ENCODE measurements around the gene RIIAD1.
"Not testable (repeated sequence)": the region's sequence is repeated elsewhere in the genome, so short reads cannot be mapped to it uniquely, and the experiment has no call there.

Gene RIIAD1

DNA sequence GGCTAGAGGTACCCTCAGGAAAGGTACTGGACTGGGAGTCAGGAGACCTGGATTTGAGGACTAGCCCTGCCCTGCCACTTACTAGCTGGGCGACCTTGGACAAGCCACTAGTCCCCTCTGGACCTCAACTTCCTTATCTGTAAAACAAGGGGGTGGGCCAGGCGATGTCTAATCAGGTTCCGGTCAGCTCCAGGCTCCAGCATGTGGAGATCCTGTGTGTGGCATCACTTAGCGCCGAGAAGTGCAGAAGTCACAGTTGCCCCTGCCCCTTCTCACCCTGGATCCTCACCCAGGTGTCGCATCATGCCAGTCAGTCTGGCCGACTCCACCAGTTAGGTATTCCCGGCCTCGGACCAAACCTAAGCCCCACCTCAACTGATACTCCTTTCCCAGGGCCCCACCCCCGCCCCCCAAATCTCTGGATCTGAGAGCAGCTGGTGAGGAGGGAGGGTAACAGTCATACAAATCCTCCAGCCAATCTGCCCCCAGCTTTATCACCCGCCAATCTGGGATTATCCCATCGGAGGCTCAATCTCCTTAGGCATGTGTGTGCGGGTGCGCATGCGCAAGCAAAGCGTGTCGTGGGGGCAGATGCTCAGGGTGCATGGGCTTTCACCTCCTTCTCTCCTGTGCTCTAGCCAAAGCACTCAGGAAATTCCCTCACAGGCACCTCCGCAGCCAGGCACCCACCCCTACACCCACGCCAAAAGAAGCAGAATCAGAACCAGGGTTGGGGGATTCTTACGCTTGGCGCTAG, 10.1 kb upstream of the RIIAD1 start:
- no peak for FAIRE-seq

DNA sequence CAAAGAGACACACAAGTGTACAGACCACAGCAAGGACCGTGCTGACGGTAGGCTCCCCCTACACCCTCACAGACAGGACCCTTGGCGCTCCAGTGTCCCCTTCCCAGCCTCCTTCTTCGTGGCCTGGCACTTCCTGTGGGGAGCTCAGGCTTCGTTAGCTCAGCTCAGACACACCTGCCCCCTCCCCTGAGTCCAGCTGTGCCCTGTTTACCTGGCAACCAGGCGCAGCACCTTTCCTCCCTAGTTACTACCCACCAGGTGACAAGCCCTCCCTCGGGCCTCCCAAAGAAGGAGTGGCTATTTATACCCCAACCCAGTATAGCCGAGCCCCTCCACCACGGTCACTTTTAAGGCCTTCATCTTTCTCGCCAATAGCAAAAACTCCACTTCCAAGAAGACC, 9.4 kb upstream of the RIIAD1 start:
- FAIRE-seq, result no peak

DNA sequence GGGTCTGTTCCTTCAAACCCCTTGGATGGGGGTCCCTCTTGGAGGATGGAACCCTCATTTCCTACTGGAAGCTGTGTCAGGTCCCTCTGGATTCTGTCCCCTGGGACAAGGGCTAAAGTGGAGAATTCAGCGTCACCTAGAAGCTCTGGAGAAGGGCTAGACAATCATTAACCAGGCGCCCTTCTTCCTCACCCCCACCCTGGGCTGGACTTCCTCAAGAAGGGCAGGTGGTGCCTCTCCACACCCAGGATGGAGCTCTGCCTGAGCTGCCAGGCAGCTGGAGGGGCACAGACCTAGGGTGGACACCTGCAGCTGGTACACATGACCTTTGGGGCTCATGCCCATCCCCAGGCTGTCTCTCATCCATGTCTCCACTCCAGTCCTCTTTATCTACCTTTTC, 8.3 kb upstream of the RIIAD1 start:
- no peak for FAIRE-seq

DNA sequence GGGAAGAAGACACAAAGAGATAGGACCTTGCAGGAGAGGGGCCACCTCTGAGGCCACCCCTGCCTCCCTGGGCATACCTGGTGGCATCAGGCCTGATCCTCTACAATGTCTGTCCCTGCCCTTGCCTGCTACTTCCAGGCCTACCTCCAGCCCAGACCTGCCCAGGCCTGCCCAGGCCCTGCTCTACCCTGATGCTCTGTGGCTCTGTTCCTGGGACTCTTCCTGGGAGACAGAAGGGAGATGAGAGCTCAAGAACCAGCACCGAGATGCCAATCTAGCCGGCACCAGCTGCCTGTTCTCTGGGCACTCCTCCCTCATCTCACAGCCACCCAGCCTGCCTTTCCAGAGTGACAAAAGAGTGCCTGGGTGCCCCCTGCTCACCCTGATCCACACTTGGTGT, 7.4 kb upstream of the RIIAD1 start:
- no peak for FAIRE-seq

DNA sequence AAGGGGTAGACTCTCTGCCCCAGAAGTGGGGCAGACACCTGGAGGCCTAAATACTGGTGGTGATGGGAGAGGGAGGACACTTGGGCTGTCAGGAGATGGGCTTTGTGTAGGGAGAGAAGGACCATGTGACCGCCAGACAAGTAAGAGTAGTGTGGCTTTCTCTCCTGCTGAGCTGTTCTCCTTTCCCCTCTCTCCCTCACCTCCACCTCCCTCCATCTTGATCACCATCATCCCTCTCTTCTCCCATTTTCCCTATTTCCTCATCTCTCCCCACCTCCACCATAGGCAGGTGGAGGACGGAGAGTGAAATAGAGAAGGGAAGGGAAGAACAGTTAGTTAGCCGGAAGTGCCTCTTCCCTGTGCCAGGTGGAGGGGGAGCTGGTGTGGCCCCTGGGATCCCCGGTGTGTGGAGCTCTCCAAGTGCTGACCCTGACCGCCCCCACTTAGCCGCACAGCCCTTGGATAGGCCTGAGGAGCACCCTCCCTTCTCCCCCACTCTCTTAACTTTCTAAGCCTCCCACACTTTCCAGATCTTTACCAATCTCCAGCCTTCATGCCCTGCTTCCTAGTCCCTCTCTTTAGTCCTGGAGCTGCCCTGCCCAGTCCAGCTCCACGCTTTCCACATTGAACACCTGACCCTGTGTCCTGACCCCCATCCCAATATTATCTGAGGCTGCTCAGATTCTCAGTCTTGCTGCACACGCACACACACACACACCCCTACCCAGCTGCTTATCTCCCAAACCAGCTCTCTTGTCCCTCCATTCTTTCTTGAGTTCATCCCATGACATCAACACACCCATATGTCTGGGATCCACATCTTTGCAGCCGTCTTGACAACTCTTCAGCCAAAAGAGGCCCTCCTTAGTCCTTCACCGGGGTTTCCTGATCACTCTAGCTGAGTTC, 6.2 kb upstream of the RIIAD1 start:
- no peak for FAIRE-seq

DNA sequence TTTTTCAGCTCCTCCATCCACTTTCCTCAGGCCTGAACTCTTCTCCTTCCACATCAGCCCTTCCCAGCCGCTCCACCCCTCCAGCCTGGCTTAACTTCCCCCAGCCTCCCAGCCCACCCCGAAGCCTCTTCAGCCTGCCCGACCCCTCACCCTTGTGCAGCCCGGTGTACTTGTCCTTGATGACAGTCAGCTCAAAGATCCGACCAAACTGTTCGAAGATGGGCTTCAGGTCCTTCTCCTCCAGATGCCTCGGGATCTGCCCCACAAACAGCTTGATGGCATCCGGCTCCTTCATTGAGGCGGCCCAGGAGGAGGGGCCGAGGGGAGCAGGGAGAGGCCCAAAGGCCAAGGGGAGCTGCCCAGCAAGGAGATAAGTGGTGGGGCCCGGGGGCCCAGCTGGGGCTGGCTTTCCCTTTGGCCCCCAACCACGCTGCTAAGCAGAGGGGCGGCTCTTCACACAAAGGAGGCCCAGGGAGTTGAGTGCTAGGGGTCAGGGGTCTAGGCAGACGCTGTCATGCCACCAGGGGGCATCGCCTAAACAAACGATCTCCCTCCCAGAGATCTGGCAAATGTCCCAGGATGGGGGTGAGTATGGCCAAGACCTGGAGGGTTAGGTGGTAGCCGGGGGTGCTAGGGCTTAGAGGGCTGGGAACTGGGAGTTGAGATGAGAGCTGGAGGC, 5.5 kb upstream of the RIIAD1 start:
- no peak for FAIRE-seq

DNA sequence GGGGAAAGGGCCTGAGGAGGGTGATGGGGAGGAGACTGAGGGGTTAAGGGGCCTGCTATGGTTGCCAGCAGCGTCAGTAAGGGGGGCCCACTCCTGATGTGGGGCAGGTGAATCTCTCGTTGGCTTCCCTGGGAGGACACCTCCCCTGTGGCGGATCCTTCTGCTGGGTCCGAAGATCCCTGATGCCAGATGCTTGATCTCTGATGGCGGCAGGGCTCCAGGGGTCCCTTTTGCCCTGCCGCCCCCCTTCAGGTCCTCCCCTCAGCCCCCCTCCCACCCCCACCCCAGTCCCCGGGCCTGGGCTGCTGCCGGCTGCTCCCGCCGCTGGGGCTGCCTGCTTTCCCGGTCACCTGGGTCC, 4.9 kb upstream of the RIIAD1 start:
- no peak for FAIRE-seq

DNA sequence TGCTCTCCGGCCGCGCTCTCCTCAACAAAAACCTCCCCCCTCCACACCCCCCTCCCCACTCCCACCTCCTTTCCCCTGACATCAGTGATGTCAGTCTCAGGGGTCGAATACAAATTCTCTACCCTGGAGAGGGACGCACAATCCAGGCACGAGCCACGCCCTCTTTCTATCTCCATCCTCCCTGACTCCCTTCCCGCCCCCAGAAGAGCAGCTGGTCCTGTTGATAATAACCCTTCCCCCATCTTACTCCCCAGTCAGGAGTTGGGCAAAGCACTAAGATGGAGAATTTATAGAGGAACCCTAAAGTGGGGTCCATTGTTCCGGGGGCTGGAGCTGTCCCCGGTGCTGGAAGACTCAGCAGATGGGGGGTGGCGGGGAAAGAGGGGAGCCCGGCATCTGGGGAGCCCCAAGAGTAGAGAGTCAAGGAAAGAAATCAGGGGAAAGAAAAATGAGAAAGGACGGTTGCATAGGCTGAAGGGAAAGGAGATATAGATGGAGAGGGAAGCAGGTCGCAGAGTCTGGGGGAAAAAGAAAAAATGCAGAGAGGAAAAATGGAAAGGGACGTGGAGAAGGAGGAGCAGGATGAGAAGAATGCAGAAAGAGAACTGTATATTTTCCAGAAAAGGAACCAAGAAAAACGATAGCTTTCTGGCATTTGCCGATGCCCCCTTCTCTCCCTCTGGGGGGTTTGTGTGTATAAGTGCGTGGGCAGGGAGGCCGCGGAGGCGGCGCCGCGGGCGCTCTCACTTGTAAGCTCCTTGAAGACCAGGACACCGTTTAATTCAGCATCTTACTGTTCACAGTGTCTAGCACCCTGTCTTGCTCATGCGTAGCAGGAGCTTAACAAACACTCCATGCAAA, 4.3 kb upstream of the RIIAD1 start, which contains the start of gene CELF3:
Gene CELF3 (minus strand): TSS at position 33 of the 861 bp plus-strand sequence. CDS start 783 bp downstream, outside the sequence.
- FAIRE-seq, result no peak

DNA sequence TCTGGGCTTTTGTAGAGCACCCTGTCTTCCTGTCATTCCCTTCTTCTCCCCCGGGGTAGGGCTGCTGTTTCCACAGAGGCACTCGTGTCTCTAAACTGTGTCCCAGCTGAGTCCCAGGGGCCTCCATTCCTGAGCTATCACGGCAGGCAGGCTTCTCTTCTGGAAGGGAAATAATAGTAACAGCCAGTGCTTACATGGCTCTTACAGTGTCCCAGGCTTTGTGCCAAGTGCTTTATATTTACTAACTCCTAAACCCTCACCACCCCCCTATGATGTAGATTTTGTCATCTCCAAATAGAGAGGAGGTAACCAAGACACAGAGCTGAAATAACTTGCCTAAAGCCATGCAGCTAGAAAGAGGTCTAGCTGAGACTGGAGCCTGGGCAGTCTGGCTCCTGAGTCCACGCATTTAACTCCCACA, 3.3 kb upstream of the RIIAD1 start:
- no peak for FAIRE-seq

DNA sequence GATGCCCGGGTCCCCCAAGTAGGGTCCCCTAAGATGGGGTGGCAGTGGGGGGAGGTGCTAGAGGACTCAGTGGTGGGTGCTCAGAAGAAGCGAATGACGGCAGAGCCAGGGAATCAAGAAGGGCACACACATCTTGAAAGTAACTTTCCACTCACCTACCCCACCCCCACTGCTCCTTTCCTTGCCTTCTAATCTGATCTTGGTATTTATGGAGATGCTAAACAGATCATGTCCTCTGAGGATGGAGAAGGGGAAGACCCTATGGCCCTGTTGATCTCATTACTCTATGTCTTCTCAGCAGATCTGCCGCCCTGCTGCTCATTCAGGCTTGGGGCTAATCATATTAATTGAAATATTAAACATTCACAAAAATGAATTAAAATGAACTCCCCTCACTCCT, 2.7 kb upstream of the RIIAD1 start:
- FAIRE-seq, result no peak

DNA sequence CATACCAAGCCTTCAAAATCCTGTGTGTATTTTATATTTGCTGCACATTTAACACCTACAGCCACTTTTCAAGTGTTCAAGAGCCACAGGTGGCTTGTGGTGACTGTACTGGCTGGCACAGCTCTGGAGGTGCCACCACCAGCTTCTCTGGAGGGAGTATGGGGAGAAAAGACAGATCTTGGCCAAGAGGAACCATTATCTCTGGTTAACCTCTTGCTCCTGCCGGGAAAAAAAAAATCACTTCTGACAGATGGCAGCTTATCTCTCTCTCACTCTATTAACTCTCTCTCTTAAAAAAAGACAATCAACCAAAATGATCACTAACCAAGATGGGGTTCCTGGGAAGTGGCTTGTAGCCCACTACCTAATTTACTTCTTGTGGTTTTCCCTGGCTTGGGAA, 1.2 kb upstream of the RIIAD1 start:
- FAIRE-seq, result no peak

DNA sequence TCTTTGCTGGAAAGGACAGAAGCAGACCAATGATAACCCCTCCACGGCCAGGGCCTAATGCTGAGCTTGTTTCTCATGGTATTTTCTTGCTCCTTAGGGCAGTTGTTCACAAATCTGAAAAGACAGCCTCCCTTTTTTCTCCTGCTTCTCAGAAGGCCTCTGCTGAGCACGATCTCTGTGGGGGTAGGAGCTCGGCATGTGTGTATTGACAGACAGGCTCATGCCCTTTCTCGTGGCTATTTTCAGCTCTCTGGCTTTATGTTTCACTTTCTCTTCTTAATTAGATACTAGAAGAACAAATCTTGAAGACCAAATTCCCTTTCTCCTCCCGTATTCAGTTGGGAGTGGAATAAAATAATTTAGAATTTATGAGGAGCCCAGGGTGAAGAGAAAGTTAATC, 768 bp upstream of the RIIAD1 start:
- FAIRE-seq, result no peak

DNA sequence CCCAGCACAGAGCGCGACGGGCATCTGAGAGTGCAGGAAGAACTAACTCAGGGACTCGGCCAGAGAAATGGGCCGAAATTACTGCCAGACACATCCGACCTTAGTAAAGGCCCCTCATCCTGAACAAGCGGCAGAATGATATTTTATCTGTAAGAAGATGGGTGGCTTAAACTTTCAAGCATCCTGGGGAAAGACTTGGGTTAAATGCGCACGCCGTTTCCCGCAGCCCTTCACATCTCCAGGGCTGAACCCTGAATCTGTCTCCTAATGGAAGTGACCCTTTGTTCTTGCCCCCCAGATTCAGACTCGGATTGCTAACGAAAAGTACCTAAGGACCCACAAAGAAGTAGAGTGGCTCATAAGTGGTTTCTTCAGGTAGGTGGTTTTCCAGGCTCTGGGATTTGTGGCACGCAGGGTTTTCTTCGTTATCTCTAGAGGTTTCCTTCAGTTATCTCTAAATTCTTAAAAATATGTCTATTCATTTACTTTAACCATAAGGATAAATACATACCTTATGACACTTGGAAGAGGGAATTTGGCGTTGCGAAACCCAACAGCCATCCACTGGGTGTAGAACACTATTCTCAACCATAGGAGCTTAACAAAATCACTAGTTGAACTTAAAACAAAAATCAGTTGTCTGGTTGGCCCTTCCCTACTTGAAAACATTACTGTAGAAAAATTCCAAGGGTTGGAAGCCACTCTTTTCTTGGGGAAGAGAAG, 627 bp downstream of the RIIAD1 start:
- no peak for FAIRE-seq

DNA sequence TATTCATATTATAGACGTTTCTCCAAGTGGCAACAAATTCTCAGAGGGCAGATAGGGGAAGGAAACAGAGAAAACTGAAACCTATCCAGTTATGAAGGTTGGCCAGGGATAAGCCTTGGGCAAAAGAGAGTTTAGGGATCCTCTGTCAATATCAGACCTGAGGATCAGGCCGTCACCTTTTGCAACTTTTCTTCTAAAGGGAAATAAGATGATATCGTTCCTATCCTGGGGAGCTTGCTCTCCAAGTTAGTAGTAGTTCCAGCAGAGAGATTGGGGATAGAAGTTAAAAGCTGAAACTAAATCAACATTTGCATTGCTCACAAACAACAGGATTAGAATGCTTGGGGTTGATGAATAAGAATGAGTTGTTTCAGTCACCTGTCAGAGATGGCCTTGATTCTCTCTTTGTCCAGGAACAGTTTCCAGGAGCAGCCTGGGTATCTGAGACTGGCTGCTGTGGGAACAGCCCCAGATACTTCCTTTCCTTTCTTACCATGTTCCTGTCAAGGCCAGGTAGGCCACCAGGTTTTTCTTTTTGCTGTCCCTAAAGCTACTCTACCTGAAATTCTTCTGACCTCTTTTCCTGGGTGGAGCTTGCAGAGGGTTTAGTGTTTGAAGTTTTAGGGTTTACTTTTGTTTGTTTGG, 2.5 kb downstream of the RIIAD1 start:
- no peak for FAIRE-seq

DNA sequence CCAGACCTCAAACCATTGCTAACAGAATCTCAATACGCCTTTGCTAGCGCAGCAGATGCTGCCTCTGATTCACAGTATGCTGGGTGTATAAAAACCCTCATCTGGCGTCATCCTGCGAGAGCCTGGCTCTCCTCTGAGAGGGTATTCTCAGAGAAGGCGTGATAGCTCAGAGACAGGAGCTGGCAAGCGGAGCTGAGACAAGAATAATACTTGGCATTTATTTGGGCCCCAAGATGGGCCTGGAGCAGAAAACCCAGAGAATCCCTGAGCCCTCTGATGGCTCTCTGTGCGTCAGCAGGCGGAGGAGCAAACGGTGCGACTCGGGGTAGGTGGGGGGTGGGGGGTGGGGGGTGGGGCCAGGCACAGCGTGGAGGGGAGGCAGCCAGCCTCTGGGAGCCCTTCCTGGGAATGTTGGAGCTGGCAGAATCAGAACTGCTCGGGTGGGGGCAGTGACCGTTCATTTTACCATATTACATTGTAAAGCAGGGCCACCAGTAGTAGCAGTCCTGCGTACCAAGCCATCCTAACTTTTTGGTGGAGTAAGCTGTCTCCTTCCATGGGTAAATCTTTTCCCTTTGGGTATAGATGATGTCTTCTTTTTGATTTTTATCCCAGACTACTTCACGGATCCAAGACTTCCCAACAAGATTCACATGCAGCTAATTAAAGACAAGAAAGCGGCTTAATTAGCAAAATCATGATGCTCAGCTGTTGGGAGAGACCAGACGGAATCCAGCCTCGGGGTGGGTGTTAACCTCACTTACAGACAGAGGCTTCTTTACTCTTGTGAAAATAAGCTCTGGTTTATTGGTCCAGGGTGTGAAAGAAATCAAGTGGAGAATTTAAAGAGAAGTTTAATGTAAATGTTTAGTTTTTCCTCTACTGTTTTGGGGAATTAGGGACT, 7.1 kb downstream of the RIIAD1 start:
- no peak for FAIRE-seq

DNA sequence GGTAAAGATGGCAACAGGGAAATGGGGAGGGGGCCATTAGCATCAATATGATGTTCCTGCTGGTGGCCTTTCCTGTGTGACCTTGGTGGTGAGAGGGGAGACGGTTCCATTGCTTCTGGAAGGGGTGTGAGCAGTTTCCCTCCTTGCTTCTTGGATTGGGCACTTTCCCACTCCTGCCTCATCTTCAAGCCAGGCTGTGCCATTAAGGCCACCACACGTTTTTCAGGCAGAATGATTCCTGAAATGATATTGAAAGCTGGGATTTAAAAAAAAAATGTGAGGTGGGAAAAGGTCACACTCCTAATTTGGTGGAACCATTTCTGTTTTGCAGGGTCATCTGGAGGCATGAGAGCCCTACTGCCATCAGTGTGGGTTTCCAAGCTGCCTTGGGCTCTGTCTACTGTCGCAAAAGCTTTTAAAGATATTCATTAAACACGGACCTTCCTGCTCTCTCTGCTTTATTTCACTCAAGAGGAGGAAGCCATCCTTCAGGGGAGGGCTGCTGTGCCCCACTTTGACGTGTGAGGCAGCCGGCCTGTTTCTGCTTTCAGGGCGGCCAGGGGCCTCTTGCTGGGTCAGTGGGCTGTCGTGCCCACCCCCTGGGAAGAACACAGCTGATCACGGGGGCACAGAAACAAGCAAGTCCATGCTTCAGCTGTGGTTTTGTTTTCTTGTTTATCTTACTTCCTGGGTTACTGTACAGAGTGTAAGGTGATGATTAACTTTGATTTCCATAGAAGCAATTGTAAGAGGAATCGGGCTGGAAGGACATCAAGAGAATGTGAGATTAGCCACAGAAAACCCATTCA, 8.0 kb downstream of the RIIAD1 start:
- no peak for FAIRE-seq

DNA sequence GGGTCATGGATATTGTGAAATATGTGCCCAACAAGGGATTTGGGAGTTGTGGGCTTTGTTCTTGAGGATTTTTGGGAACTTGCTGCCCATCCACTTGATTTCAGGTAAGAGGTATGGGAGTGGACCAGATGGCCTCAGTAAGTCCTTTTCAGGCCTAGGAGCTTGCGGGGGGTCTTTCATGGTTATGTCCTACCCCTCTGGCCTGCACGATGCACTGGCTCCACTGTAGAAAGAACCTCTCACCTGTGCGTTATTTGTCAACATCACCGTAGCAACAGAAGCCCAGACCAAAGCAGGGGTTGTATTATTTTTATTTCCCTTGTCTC, 8.6 kb downstream of the RIIAD1 start:
- no peak for FAIRE-seq

DNA sequence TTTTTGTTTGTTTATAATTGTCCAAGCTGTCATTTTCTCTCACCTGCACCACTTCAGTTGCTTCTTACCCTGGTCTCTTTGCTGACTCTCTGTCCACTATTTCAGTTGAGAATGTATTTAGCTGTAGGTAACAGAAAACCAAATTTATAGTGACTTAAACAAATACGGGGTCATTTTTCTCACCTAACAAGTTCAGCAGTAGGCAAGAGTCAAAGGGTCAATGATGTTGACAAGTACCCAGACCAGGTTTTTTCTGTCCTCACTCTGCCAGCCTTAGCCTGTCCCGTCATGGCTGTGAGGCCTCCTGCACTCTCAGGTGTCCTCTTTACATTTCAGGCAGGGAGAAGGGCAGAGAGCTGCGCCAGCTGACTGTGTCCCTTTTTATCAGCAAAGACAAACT, 11.8 kb downstream of the RIIAD1 start:
- no peak for FAIRE-seq

DNA sequence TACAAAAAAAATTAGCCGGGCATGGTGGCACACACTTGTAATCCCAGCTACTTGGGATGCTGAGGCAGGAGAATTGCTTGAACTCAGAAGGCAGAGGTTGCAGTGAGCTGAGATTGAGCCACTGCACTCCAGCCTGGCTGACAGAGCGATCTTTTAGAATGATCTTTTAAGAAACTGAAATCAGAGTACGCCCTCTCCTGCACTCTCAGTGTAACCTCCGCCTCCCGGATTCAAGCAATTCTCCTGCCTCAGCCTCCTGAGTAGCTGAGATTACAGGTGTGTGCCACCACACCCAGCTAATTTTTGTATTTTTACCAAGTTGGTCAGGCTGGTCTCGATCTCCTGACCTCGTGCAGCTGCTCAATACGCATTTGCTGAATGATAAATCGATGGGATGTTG, 12.7 kb downstream of the RIIAD1 start:
- not testable (repeated sequence) for FAIRE-seq

Data from endometrium (tissue), 2 donors.